Activated CD8-positive, alpha-beta memory T cell treated with anti-CD3 and anti-CD28 coated beads for 36 hours (primary cell): Measurements from ENCODE around the gene GUCD1. TPM values are rescaled to one million over a fixed set of nuclear protein-coding genes. Genes with fewer than 3 reads are reported as not detected.
"Not testable (repeated sequence)": the region's sequence is repeated elsewhere in the genome, so short reads cannot be mapped to it uniquely, and the experiment has no call there.

Experiments
- CTCF ChIA-PET: fragments of 350-600 bp; sonication (Branson Sonifier 250); formaldehyde crosslinking; loops from one replicate; lab custom pipeline; 2021; ENCODE audit warnings: antibody characterized with exemption; lab: Charles Lee
- POLR2A ChIA-PET: fragments of 350-600 bp; sonication (Branson Sonifier 250); formaldehyde crosslinking; loops from one replicate; lab custom pipeline; 2021; ENCODE audit warnings: antibody characterized with exemption; lab: Charles Lee
- total RNA-seq, 2 experiments: library from RNA; stranded (reverse); gene quantifications; one replicate each; pipeline ENCODE4 v1.2.3, GENCODE V29; 2021

Gene GUCD1
- 100 to 1,000 TPM; 116 to 119 TPM for total RNA-seq

DNA sequence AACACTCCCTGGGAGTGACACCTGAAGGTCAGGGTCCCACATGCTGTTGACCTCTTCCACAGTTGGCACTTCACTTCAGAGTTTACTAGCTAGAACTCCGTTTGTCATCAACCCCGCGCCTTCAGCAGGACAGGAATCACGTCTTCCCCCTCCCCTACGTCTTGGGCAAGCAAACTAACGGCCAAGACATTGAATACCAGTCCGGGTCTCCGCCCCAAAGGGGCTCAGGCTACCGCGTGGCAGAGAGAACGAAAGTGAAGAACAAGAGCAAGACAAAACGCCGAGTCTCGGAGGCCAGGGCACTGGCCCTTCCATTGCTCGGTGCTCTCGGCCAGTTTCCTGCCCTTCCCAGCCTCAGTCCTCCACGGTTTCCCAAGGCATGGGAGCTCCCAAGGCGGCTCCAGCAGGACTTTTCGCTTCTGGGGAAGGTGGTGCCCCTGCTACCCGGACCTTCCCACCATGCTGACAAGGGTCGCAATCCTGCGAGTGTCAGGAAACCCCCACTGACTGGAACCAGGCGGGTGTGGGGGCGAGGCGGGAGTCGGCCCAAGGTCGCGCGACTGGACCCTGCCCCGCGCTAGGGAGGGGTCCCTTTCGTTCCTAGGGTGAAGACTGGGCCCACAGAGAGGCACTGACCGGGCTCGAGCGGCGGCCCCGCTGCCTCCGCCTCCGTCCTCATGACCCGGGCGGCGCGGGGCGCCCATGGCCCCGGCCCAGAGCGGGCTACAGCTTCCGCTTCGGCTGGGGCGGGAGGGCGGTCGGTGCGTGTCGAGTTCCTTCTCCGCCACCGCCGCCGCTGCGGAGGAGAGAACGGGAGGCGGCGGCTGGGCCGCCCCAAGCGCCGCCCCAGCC is at the start of gene GUCD1:
TSS of gene GUCD1 (minus strand) at position 826 of the 852 bp plus-strand sequence. CDS start at position 679, 147 bp downstream.
- POLR2A ChIA-PET, result interaction anchor here (0.6 to 1.7 kb wide), 6 partner anchors 13 to 543 kb away, joined by 3 to 5 read pairs (median 5); partner anchors contain the start of gene ADORA2A
- CTCF ChIA-PET, result interaction anchor here (1.4 kb wide), 1 partner anchor 30 kb away, joined by 3 read pairs; no protein-coding TSS in a partner anchor

GRCh38 chr22:24603770-24604629 is 49.1 kb upstream of the GUCD1 start:
- POLR2A ChIA-PET, CTCF ChIA-PET: not testable (repeated sequence)

DNA sequence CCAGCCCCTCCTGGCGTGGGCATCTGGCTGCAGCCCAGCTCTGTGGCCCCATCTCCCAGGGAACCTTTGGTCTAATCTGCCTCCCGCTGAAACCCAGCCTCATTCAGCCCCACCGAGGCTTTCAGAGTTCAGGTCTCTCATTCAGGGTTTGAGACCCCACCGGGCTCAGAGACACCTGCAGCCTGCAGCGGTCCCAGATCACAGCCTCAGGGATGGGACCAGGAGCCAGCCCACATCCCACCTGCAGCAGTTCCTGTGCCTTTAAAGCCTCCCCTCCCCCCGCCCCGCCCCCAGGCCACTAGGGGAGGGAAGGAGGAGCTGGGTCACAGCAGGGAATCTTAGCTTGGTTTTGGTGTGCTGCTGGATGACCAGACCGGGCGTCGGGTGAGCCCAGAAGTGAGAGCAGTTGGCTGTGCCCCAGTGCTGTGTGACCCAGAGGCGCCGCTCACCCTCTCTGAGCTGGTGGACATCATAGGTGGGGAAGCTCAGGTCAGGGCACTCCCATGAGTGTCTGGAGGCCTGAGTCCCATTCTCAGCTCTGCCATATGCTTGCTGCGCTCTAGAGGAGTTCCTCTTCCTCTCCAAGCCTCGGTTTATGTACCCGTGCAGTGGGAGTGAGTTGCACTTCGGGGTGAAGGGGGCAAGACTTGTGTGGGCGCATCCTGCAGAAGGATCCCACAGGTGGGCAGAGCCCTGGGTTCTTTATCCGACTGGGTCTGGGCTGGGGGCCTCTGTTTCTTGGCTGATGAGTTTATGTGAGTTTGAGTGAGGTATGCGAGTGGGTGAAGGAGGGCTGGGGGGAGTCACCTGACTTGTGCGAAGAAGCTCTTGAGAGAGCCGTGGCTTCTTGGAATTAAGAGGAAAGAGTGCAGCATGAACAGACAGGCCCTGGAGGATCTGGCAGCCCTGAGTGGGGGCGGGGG is 48.2 kb upstream of the GUCD1 start, which contains the start of gene GGT1:
TSS of gene GGT1 (plus strand) at position 347 of the 923 bp plus-strand sequence. CDS start 7,889 bp downstream, outside the sequence.
- POLR2A ChIA-PET, CTCF ChIA-PET: not testable (repeated sequence)

- CTCF ChIA-PET, POLR2A ChIA-PET: not testable (repeated sequence)
These were observed 47.3 kb upstream of the GUCD1 start for GRCh38 chr22:24602105-24602749.

DNA sequence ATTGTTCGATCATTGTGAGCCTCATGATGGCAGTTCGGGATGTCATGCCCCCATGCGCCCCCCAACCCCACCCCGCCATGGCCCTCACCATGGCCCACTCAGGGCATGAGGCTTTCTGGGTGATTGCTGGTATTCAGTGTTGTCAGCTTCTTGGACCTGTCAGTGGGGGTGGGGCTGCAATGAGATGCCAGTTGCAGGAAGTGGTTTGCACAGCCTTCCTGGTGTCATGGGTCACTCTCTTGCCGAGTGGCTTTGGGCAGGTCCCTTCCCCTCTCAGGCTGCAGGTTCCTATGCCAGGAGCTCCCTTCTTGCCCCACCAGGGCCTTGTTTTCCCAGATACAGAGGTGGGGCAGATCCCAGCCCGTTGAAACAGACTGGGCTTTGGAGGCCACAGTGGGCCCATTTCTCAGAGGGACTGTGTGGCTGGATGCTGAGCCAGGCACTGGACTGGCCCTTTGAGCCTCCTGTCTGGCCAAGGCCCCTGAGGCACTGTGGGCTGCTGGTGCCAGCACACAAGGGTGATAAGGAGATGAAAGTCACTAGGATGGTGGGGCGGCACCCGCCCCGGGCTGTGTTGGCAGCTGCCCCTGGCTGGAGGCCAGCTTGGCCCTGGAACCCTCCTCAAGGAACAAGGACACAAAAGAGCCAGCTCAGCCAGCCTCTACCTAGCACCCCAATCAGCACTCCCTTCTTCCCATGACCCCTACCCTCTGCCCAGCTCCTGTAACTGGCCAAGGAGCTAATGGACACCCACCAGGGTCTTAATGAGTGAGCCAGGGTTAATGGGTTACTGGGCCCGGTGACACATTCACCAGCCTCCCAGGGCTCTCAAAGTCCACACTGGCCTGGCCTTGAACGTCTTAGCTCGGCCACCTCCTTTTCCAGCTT is 46.5 kb upstream of the GUCD1 start:
- ChIA-PET CTCF (no interaction called here), POLR2A (no interaction called here)

GRCh38 chr22:24599958-24600715 is 45.2 kb upstream of the GUCD1 start:
- POLR2A ChIA-PET, CTCF ChIA-PET: not testable (repeated sequence)

- CTCF ChIA-PET, result no interaction called here
- POLR2A ChIA-PET, result no interaction called here
These were observed 44.6 kb upstream of the GUCD1 start for GRCh38 chr22:24599514-24599913.

- POLR2A ChIA-PET, result not testable (repeated sequence)
- CTCF ChIA-PET, result interaction anchor here (1.0 to 1.5 kb wide), 2 partner anchors 32 to 175 kb away, joined by 3 to 5 read pairs; no protein-coding TSS in a partner anchor
These were observed 42.1 kb upstream of the GUCD1 start for GRCh38 chr22:24597076-24597475.

DNA sequence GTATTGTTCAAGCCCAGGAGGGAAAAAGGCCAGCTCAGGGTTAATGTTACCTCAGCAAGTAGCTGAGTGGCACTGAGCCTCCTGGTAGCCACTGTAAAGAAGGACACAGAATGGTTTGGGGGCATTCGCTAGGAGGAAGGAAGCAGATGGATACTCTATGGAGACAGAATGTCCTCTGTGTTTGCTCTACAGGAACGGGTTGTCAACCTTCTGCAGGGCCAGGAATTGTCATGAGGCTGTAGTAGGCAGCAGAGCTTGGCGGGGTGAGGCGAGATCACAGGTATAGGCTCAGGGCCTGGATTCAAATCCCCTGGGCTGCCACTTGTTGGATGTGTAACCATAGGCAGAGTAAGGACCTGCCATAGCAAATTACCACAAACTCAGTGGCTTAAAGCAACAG is 40.9 kb upstream of the GUCD1 start:
- POLR2A ChIA-PET, result interaction anchor here (0.6 kb wide), 1 partner anchor 35 kb away, joined by 3 read pairs; no protein-coding TSS in a partner anchor
- CTCF ChIA-PET, result no interaction called here

DNA sequence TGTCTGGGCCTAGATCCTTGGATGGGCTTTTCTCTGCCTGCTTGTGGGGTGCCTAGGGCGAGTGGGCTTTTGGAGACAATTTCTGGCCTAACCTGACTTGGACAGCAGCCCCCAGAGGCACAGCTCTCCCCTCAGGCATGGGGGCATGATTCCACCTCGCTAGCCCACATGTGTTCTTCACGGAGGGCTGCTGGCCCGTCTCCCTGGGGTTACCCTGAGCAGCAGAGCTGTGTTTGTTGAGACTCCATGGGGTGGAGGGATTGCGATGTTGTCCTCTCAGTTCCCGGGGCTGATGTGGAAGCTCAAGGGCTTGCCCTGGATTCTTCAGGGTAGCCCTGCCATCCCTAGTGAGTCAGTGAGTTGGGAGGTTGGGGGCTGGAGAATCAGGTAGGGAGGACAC is 40.3 kb upstream of the GUCD1 start:
- ChIA-PET POLR2A (no interaction called here), CTCF (no interaction called here)

DNA sequence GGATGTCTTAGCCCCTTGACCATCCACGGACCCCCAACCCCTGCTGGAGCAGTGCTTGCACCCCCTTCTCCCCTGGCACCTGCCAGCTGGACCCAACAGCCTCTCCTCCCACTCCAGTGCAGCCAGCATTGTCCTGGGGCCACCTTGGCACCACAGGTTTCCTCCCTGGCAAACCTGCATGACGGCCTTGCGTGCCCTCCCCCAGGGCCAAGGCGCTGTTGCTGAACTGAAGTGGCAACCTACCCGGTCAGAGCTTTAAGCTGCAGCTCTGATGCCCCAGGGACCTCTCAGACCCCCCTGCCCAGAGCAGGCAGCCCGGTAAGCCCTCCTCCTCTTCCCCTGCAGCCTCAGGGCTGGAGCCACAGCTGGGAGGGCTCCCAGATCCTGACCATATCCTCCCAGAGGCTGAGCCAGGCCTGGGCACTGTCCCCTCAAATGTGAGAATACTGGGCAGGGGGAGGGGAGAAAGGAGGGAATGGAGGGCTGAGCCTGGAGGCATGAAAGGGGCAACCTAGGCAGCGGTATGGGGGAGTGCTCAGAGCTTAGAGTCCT is 39.7 kb upstream of the GUCD1 start:
- POLR2A ChIA-PET, result no interaction called here
- CTCF ChIA-PET, result no interaction called here

DNA sequence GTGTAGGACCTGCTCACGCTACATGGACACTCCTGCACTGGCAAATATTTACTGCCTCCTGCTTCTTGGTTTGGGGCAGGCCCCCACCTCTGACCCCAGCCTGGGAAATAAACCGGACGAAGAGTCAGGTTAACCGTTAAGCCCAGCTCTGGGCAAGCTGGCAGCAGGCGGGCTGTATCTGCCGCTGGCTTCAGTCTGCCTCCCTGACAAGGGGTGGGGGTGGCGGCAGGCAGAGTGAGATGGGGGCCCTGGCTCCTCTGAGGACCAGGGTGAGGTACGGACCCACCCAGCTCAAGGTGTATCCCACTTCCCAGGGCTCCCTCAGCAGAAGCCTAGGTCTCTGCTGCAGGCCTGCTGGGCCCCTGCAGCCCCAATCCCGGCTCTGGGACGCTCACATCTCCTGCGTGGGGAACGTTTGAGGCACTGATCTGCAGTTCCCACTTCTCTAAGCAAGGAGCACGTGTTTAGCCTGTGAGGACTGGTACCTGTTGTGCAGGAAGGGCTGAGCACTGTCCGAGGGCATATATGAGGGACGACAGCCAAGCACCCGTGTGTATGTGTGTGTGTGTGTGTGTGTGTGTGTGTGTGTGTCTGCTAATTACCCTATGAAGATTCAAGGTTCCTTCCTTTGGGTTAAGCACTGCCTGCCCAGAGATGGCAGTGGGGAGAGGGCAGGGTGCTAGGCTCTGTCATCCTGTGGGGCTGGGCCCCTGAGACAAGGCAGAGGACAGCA is 39.1 kb upstream of the GUCD1 start:
- ChIA-PET POLR2A (no interaction called here), CTCF (no interaction called here)

DNA sequence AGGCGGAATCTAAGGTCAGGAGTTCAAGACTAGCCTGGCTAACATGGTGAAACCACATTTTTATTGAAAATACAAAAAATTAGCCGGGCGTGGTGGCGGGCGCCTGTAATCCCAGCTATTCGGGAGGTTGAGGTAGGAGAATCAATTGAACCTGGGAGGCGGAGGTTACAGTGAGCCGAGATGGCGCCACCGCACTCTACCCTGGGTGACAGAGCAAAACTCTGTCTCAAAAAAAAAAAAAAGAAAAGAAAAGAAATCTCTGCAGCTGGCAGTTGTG is 38.6 kb upstream of the GUCD1 start:
- POLR2A ChIA-PET, CTCF ChIA-PET: not testable (repeated sequence)

- ChIA-PET CTCF (no interaction called here), POLR2A (no interaction called here)
These were observed 38.1 kb upstream of the GUCD1 start, which contains the start of gene LRRC75B for GRCh38 chr22:24592851-24593558. TSS of gene LRRC75B (minus strand) at chr22:24593073. CDS start at chr22:24593039, 34 bp downstream.

- ChIA-PET CTCF (no interaction called here), POLR2A (no interaction called here)
These were observed 37.3 kb upstream of the GUCD1 start for GRCh38 chr22:24592058-24592850.
